H1 (cell line): Measurements from ENCODE around the gene OR51E1. TPM values are rescaled to one million over a fixed set of nuclear protein-coding genes. Genes with fewer than 3 reads are reported as not detected.

Experiments used
- CTCF ChIA-PET: fragments of 300-600 bp; sonication (Branson Sonifier 250); formaldehyde crosslinking; loops from one replicate; lab custom pipeline; 2021; ENCODE audit not compliant: partially characterized antibody; lab: Charles Lee
- POLR2A ChIA-PET: fragments of 300-600 bp; sonication (Branson Sonifier 250); formaldehyde crosslinking; loops from one replicate; lab custom pipeline; 2021; ENCODE audit warnings: inconsistent platforms; ENCODE audit not compliant: partially characterized antibody; lab: Charles Lee
- DNase-seq, 2 experiments: peaks; one replicate each; pipeline versions ENCODE4 v3.0.0 to v3.0.0-alpha.2; 2010 to 2022; ENCODE audit warnings: low spot score in 2 of 2, low read depth in 1 of 2, mixed read lengths in 1 of 2
- FAIRE-seq: peaks from 2 replicates; lab custom pipeline; 2011; peaks lifted over from hg19 to GRCh38; lab: Jason Lieb, UNC
- H2AFZ ChIP-seq: 2 replicates; pipeline ENCODE4 v1.8.1; 2012; ENCODE audit warnings: low read length, inconsistent platforms
- H2AK5ac ChIP-seq: 2 replicates; pipeline ENCODE4 v1.6.1; 2013; ENCODE audit warnings: low read depth, low read length
- H2BK120ac ChIP-seq: replicated peaks from 2 replicates; pipeline ENCODE3; 2013; ENCODE audit warnings: low read depth, low read length, inconsistent platforms
- H2BK12ac ChIP-seq: 2 replicates; pipeline ENCODE4 v1.6.1; 2013; ENCODE audit warnings: low read depth, low read length
- H2BK15ac ChIP-seq: 2 replicates; pipeline ENCODE4 v1.6.1; 2013; ENCODE audit warnings: low read length
- H2BK20ac ChIP-seq: 2 replicates; pipeline ENCODE4 v1.6.1; 2013; ENCODE audit warnings: low read length
- H2BK5ac ChIP-seq: 2 replicates; pipeline ENCODE4 v1.6.1; 2013; ENCODE audit warnings: low read depth, low read length
- H3K14ac ChIP-seq: 2 replicates; pipeline ENCODE4 v1.6.1; 2013; ENCODE audit warnings: inconsistent platforms; ENCODE audit not compliant: insufficient read length
- H3K18ac ChIP-seq: 2 replicates; pipeline ENCODE4 v1.6.1; 2013; ENCODE audit warnings: low read length; ENCODE audit errors: extremely low read depth
- H3K23ac ChIP-seq: 2 replicates; pipeline ENCODE4 v1.6.1; 2013; ENCODE audit warnings: inconsistent platforms; ENCODE audit not compliant: insufficient read length
- H3K23me2 ChIP-seq: 2 replicates; pipeline ENCODE4 v1.6.1; 2013; ENCODE audit warnings: low read depth, low read length
- H3K27ac ChIP-seq: 2 replicates; pipeline ENCODE4 v1.6.1; 2011; ENCODE audit warnings: low read depth, low read length, inconsistent platforms
- H3K27me3 ChIP-seq, 4 experiments: replicated peaks in 1 of 4; 1 replicate in 1 of 4; 2 replicates in 3 of 4; pipeline versions ENCODE4 v1.6.1 to v1.8.1; 2011 to 2013; ENCODE audit warnings: low read length in 3 of 4, mild to moderate bottlenecking in 3 of 4, inconsistent platforms in 2 of 4, mixed read lengths in 2 of 4, moderate library complexity in 1 of 4; ENCODE audit not compliant: control insufficient read depth in 3 of 4, insufficient read depth in 3 of 4; ENCODE audit errors: extremely low read depth in 1 of 4
- H3K36me3 ChIP-seq, 4 experiments: 2 replicates each; pipeline versions ENCODE4 v1.6.1 to v1.8.1; 2011 to 2013; ENCODE audit warnings: mild to moderate bottlenecking in 4 of 4, low read length in 3 of 4, moderate library complexity in 2 of 4, control low read depth in 1 of 4, inconsistent platforms in 1 of 4; ENCODE audit not compliant: insufficient read depth in 4 of 4, control insufficient read depth in 2 of 4
- H3K4ac ChIP-seq: replicated peaks from 2 replicates; pipeline ENCODE3; 2013; ENCODE audit warnings: low read length, low read depth, mixed read lengths, inconsistent platforms; ENCODE audit not compliant: insufficient read length
- H3K4me1 ChIP-seq, 4 experiments: replicated peaks in 1 of 4; 1 replicate in 1 of 4; 2 replicates in 3 of 4; pipeline versions ENCODE4 v1.6.1 to v1.8.1; 2011 to 2013; ENCODE audit warnings: low read length in 3 of 4, inconsistent platforms in 2 of 4, mixed read lengths in 1 of 4; ENCODE audit not compliant: insufficient read depth in 4 of 4, control insufficient read depth in 3 of 4
- H3K4me2 ChIP-seq, 2 experiments: 2 replicates each; pipeline versions ENCODE4 v1.6.1 to v1.8.1; 2011 to 2013; ENCODE audit warnings: low read depth in 2 of 2, low read length in 2 of 2, control low read depth in 1 of 2, inconsistent platforms in 1 of 2, mild to moderate bottlenecking in 1 of 2; ENCODE audit not compliant: insufficient read depth in 1 of 2
- H3K4me3 ChIP-seq, 4 experiments: fragments of 200-600, 300-600 bp in 1 of 4; sonication (generic), shearing (Covaris generic), sonication (Bioruptor Twin) in 1 of 4; 2 replicates each; pipeline versions ENCODE4 v1.5.1 to v1.8.1; 2011 to 2016; ENCODE audit warnings: low read length in 4 of 4, low read depth in 3 of 4, control low read depth in 2 of 4, inconsistent platforms in 2 of 4, mild to moderate bottlenecking in 2 of 4, mixed read lengths in 1 of 4, moderate library complexity in 1 of 4; ENCODE audit not compliant: insufficient read depth in 2 of 4; ENCODE audit errors: extremely low read depth in 1 of 4
- H3K56ac ChIP-seq: replicated peaks from 2 replicates; pipeline ENCODE3; 2013; ENCODE audit warnings: low read depth, mild to moderate bottlenecking, mixed read lengths, low read length, inconsistent platforms; ENCODE audit not compliant: insufficient read length
- H3K79me1 ChIP-seq: 2 replicates; pipeline ENCODE4 v1.6.1; 2013; ENCODE audit warnings: low read depth, low read length, control low read depth
- H3K79me2 ChIP-seq, 2 experiments: 2 replicates each; pipeline versions ENCODE4 v1.6.1 to v1.8.1; 2012 to 2013; ENCODE audit warnings: low read length in 2 of 2, mild to moderate bottlenecking in 2 of 2, inconsistent platforms in 1 of 2; ENCODE audit not compliant: insufficient read depth in 2 of 2, control insufficient read depth in 1 of 2
- H3K9ac ChIP-seq, 4 experiments: replicated peaks in 1 of 4; 1 replicate in 1 of 4; 2 replicates in 3 of 4; pipeline versions ENCODE4 v1.6.1 to v1.8.1; 2011 to 2013; ENCODE audit warnings: low read depth in 3 of 4, low read length in 3 of 4, control low read depth in 2 of 4, mild to moderate bottlenecking in 2 of 4, moderate library complexity in 2 of 4, inconsistent platforms in 1 of 4; ENCODE audit errors: extremely low read depth in 1 of 4
- H3K9me3 ChIP-seq, 2 experiments: 2 replicates each; pipeline versions ENCODE4 v1.6.1 to v1.8.1; 2012 to 2013; ENCODE audit warnings: mild to moderate bottlenecking in 2 of 2, moderate library complexity in 2 of 2, control low read depth in 1 of 2, inconsistent platforms in 1 of 2, low read depth in 1 of 2, low read length in 1 of 2, mixed read lengths in 1 of 2; ENCODE audit not compliant: insufficient read depth in 2 of 2
- H4K20me1 ChIP-seq, 2 experiments: replicated peaks in 1 of 2; 2 replicates each; pipeline versions ENCODE3 to v1.8.1; 2011 to 2013; ENCODE audit warnings: inconsistent platforms in 2 of 2, low read length in 2 of 2, mild to moderate bottlenecking in 1 of 2; ENCODE audit not compliant: insufficient read depth in 2 of 2, control insufficient read depth in 1 of 2
- H4K5ac ChIP-seq: 2 replicates; pipeline ENCODE4 v1.6.1; 2013; ENCODE audit warnings: low read length, low read depth, mixed read lengths, inconsistent platforms; ENCODE audit not compliant: insufficient read length
- H4K8ac ChIP-seq: 2 replicates; pipeline ENCODE4 v1.8.0; 2013; ENCODE audit warnings: mild to moderate bottlenecking, moderate library complexity, low read length, inconsistent platforms; ENCODE audit not compliant: insufficient read depth; ENCODE audit errors: extremely low read depth
- H4K91ac ChIP-seq: replicated peaks from 2 replicates; pipeline ENCODE3; 2013; ENCODE audit warnings: low read length, mixed read lengths, inconsistent platforms; ENCODE audit not compliant: insufficient read length
- ASH2L ChIP-seq: fragments of 200-600, 300-600 bp; sonication (generic); IDR thresholded peaks from one replicate; pipeline ENCODE4 v1.7.1; 2017; ENCODE audit warnings: low read length
- HDAC6 ChIP-seq: IDR thresholded peaks from one replicate; pipeline ENCODE4 v1.7.1; 2012; ENCODE audit warnings: low read depth, mild to moderate bottlenecking, inconsistent platforms, low read length, moderate library complexity
- PHF8 ChIP-seq: fragments of 200-600 bp; sonication (generic); conservative IDR thresholded peaks from 2 replicates; pipeline ENCODE4 v1.7.1; 2012; ENCODE audit warnings: low read depth, mild to moderate bottlenecking, inconsistent platforms, low read length, moderate library complexity
- WGBS, 2 experiments: shearing (Covaris generic) in 1 of 2; methylation state at CpG; one replicate each; pipeline versions ENCODE4 v1.1.6 to v1.1.7; 2013 to 2015; ENCODE audit warnings: low lambda C conversion rate in 2 of 2, mixed read lengths in 2 of 2, inconsistent platforms in 1 of 2, low coverage in 1 of 2, missing lambda C conversion rate in 1 of 2; ENCODE audit not compliant: insufficient replicate concordance in 2 of 2, insufficient coverage in 1 of 2, insufficient read length in 1 of 2; ENCODE audit errors: extremely low coverage in 1 of 2, missing lambda C conversion rate in 1 of 2; 5-methylcytosine and 5-hydroxymethylcytosine counted together
- polyA plus RNA-seq, 7 experiments: library from polyadenylated mRNA; depleted of rRNA in 3 of 7; stranded (reverse) in 5 of 7; unstranded in 2 of 7; fragments of >200 nt in 5 of 7; fragments of 200-250 nt in 2 of 7; gene quantifications; 1 replicate in 5 of 7; 2 replicates in 1 of 7; 4 replicates in 1 of 7; pipeline versions ENCODE4 v1.2.1 to v1.2.3, GENCODE V29; 2011 to 2013; ENCODE audit warnings: missing spikeins in 2 of 7, mixed read lengths in 2 of 7
- total RNA-seq: library from RNA; stranded (reverse); fragmentation: NEBNext Ultra II Directional; extraction: Animal tissue kit (Norgen Biotek cat#: 25700); gene quantifications from 2 replicates; pipeline ENCODE4 v1.2.1, GENCODE V29; 2021

Gene OR51E1
- total and polyA plus RNA-seq, 2 of the 8 experiments (the other 6 are each of a cell fraction or from before 2014, with no cell fraction given) = not detected

GRCh38 chr11:4644233-4644632 lies 451 bp downstream of the OR51E1 start:
- Histone ChIP-seq H3K23ac (no peak overlapping the region), H3K14ac (no peak overlapping the region), H2AFZ (no peak overlapping the region), H2AK5ac (no peak overlapping the region), H2BK5ac (no peak overlapping the region), H2BK120ac (no peak overlapping the region), H3K27me3 (no peaks in the 10 kb centered on the region), H3K4me2 (no peak overlapping the region), H3K79me1 (no peaks in the 10 kb centered on the region), H3K27ac (no peak overlapping the region), H3K18ac (no peak overlapping the region), H3K56ac (no peak overlapping the region), H2BK20ac (no peak overlapping the region), H3K79me2 (no peaks in the 10 kb centered on the region), H3K4me1 (no peaks in the 10 kb centered on the region), H3K23me2 (no peaks in the 10 kb centered on the region), H4K20me1 (no peaks in the 10 kb centered on the region), H4K91ac (no peak overlapping the region), H4K8ac (no peak overlapping the region), H3K9ac (no peak overlapping the region), H3K4ac (no peak overlapping the region), H4K5ac (no peak overlapping the region), H3K36me3 (no peaks in the 10 kb centered on the region), H2BK12ac (no peak overlapping the region), H2BK15ac (peak overlapping the region; percentile 31; the same call in 1 of the 2 replicates), H3K9me3 (no peaks in the 10 kb centered on the region; a peak in 1 of 4 replicates), H3K4me3 (no peak overlapping the region)
- 82% methylated on average over 4 of the region's 4 CpGs; no CpG with 5 or more reads in 1 of the 2 experiments for WGBS, 2 experiments
- DNase-seq (no peak), FAIRE-seq (no peak)
- ChIA-PET CTCF (interaction anchor here (1.1 to 1.4 kb wide), 2 partner anchors 8 to 182 kb away, joined by 3 to 4 read pairs; no protein-coding TSS in a partner anchor), POLR2A (no interaction called here)
- TF ChIP-seq HDAC6 (no peak), ASH2L (no peak), PHF8 (no peak)
